H1 (cell line): ENCODE results near the gene URM1. TPM values are rescaled to one million over a fixed set of nuclear protein-coding genes. Genes with fewer than 3 reads are reported as not detected.

ENCODE experiments used
- CTCF ChIA-PET: fragments of 300-600 bp; sonication (Branson Sonifier 250); formaldehyde crosslinking; loops from one replicate; lab custom pipeline; 2021; ENCODE audit not compliant: partially characterized antibody; lab: Charles Lee
- POLR2A ChIA-PET: fragments of 300-600 bp; sonication (Branson Sonifier 250); formaldehyde crosslinking; loops from one replicate; lab custom pipeline; 2021; ENCODE audit warnings: inconsistent platforms; ENCODE audit not compliant: partially characterized antibody; lab: Charles Lee
- DNase-seq, 2 experiments: peaks; one replicate each; pipeline versions ENCODE4 v3.0.0 to v3.0.0-alpha.2; 2010 to 2022; ENCODE audit warnings: low spot score in 2 of 2, low read depth in 1 of 2, mixed read lengths in 1 of 2
- FAIRE-seq: peaks from 2 replicates; lab custom pipeline; 2011; peaks lifted over from hg19 to GRCh38; lab: Jason Lieb, UNC
- H2AFZ ChIP-seq: 2 replicates; pipeline ENCODE4 v1.8.1; 2012; ENCODE audit warnings: low read length, inconsistent platforms
- H2AK5ac ChIP-seq: 2 replicates; pipeline ENCODE4 v1.6.1; 2013; ENCODE audit warnings: low read depth, low read length
- H2BK120ac ChIP-seq: replicated peaks from 2 replicates; pipeline ENCODE3; 2013; ENCODE audit warnings: low read depth, low read length, inconsistent platforms
- H2BK12ac ChIP-seq: 2 replicates; pipeline ENCODE4 v1.6.1; 2013; ENCODE audit warnings: low read depth, low read length
- H2BK15ac ChIP-seq: 2 replicates; pipeline ENCODE4 v1.6.1; 2013; ENCODE audit warnings: low read length
- H2BK20ac ChIP-seq: 2 replicates; pipeline ENCODE4 v1.6.1; 2013; ENCODE audit warnings: low read length
- H2BK5ac ChIP-seq: 2 replicates; pipeline ENCODE4 v1.6.1; 2013; ENCODE audit warnings: low read depth, low read length
- H3K14ac ChIP-seq: 2 replicates; pipeline ENCODE4 v1.6.1; 2013; ENCODE audit warnings: inconsistent platforms; ENCODE audit not compliant: insufficient read length
- H3K18ac ChIP-seq: 2 replicates; pipeline ENCODE4 v1.6.1; 2013; ENCODE audit warnings: low read length; ENCODE audit errors: extremely low read depth
- H3K23ac ChIP-seq: 2 replicates; pipeline ENCODE4 v1.6.1; 2013; ENCODE audit warnings: inconsistent platforms; ENCODE audit not compliant: insufficient read length
- H3K23me2 ChIP-seq: 2 replicates; pipeline ENCODE4 v1.6.1; 2013; ENCODE audit warnings: low read depth, low read length
- H3K27ac ChIP-seq: 2 replicates; pipeline ENCODE4 v1.6.1; 2011; ENCODE audit warnings: low read depth, low read length, inconsistent platforms
- H3K27me3 ChIP-seq, 4 experiments: replicated peaks in 1 of 4; 1 replicate in 1 of 4; 2 replicates in 3 of 4; pipeline versions ENCODE4 v1.6.1 to v1.8.1; 2011 to 2013; ENCODE audit warnings: low read length in 3 of 4, mild to moderate bottlenecking in 3 of 4, inconsistent platforms in 2 of 4, mixed read lengths in 2 of 4, moderate library complexity in 1 of 4; ENCODE audit not compliant: control insufficient read depth in 3 of 4, insufficient read depth in 3 of 4; ENCODE audit errors: extremely low read depth in 1 of 4
- H3K36me3 ChIP-seq, 4 experiments: 2 replicates each; pipeline versions ENCODE4 v1.6.1 to v1.8.1; 2011 to 2013; ENCODE audit warnings: mild to moderate bottlenecking in 4 of 4, low read length in 3 of 4, moderate library complexity in 2 of 4, control low read depth in 1 of 4, inconsistent platforms in 1 of 4; ENCODE audit not compliant: insufficient read depth in 4 of 4, control insufficient read depth in 2 of 4
- H3K4ac ChIP-seq: replicated peaks from 2 replicates; pipeline ENCODE3; 2013; ENCODE audit warnings: low read length, low read depth, mixed read lengths, inconsistent platforms; ENCODE audit not compliant: insufficient read length
- H3K4me1 ChIP-seq, 4 experiments: replicated peaks in 1 of 4; 1 replicate in 1 of 4; 2 replicates in 3 of 4; pipeline versions ENCODE4 v1.6.1 to v1.8.1; 2011 to 2013; ENCODE audit warnings: low read length in 3 of 4, inconsistent platforms in 2 of 4, mixed read lengths in 1 of 4; ENCODE audit not compliant: insufficient read depth in 4 of 4, control insufficient read depth in 3 of 4
- H3K4me2 ChIP-seq, 2 experiments: 2 replicates each; pipeline versions ENCODE4 v1.6.1 to v1.8.1; 2011 to 2013; ENCODE audit warnings: low read depth in 2 of 2, low read length in 2 of 2, control low read depth in 1 of 2, inconsistent platforms in 1 of 2, mild to moderate bottlenecking in 1 of 2; ENCODE audit not compliant: insufficient read depth in 1 of 2
- H3K4me3 ChIP-seq, 4 experiments: fragments of 200-600, 300-600 bp in 1 of 4; sonication (generic), shearing (Covaris generic), sonication (Bioruptor Twin) in 1 of 4; 2 replicates each; pipeline versions ENCODE4 v1.5.1 to v1.8.1; 2011 to 2016; ENCODE audit warnings: low read length in 4 of 4, low read depth in 3 of 4, control low read depth in 2 of 4, inconsistent platforms in 2 of 4, mild to moderate bottlenecking in 2 of 4, mixed read lengths in 1 of 4, moderate library complexity in 1 of 4; ENCODE audit not compliant: insufficient read depth in 2 of 4; ENCODE audit errors: extremely low read depth in 1 of 4
- H3K56ac ChIP-seq: replicated peaks from 2 replicates; pipeline ENCODE3; 2013; ENCODE audit warnings: low read depth, mild to moderate bottlenecking, mixed read lengths, low read length, inconsistent platforms; ENCODE audit not compliant: insufficient read length
- H3K79me1 ChIP-seq: 2 replicates; pipeline ENCODE4 v1.6.1; 2013; ENCODE audit warnings: low read depth, low read length, control low read depth
- H3K79me2 ChIP-seq, 2 experiments: 2 replicates each; pipeline versions ENCODE4 v1.6.1 to v1.8.1; 2012 to 2013; ENCODE audit warnings: low read length in 2 of 2, mild to moderate bottlenecking in 2 of 2, inconsistent platforms in 1 of 2; ENCODE audit not compliant: insufficient read depth in 2 of 2, control insufficient read depth in 1 of 2
- H3K9ac ChIP-seq, 4 experiments: replicated peaks in 1 of 4; 1 replicate in 1 of 4; 2 replicates in 3 of 4; pipeline versions ENCODE4 v1.6.1 to v1.8.1; 2011 to 2013; ENCODE audit warnings: low read depth in 3 of 4, low read length in 3 of 4, control low read depth in 2 of 4, mild to moderate bottlenecking in 2 of 4, moderate library complexity in 2 of 4, inconsistent platforms in 1 of 4; ENCODE audit errors: extremely low read depth in 1 of 4
- H3K9me3 ChIP-seq, 2 experiments: 2 replicates each; pipeline versions ENCODE4 v1.6.1 to v1.8.1; 2012 to 2013; ENCODE audit warnings: mild to moderate bottlenecking in 2 of 2, moderate library complexity in 2 of 2, control low read depth in 1 of 2, inconsistent platforms in 1 of 2, low read depth in 1 of 2, low read length in 1 of 2, mixed read lengths in 1 of 2; ENCODE audit not compliant: insufficient read depth in 2 of 2
- H4K20me1 ChIP-seq, 2 experiments: replicated peaks in 1 of 2; 2 replicates each; pipeline versions ENCODE3 to v1.8.1; 2011 to 2013; ENCODE audit warnings: inconsistent platforms in 2 of 2, low read length in 2 of 2, mild to moderate bottlenecking in 1 of 2; ENCODE audit not compliant: insufficient read depth in 2 of 2, control insufficient read depth in 1 of 2
- H4K5ac ChIP-seq: 2 replicates; pipeline ENCODE4 v1.6.1; 2013; ENCODE audit warnings: low read length, low read depth, mixed read lengths, inconsistent platforms; ENCODE audit not compliant: insufficient read length
- H4K8ac ChIP-seq: 2 replicates; pipeline ENCODE4 v1.8.0; 2013; ENCODE audit warnings: mild to moderate bottlenecking, moderate library complexity, low read length, inconsistent platforms; ENCODE audit not compliant: insufficient read depth; ENCODE audit errors: extremely low read depth
- H4K91ac ChIP-seq: replicated peaks from 2 replicates; pipeline ENCODE3; 2013; ENCODE audit warnings: low read length, mixed read lengths, inconsistent platforms; ENCODE audit not compliant: insufficient read length
- ASH2L ChIP-seq: fragments of 200-600, 300-600 bp; sonication (generic); IDR thresholded peaks from one replicate; pipeline ENCODE4 v1.7.1; 2017; ENCODE audit warnings: low read length
- CREB1 ChIP-seq: IDR thresholded peaks from 2 replicates; pipeline ENCODE4 v1.6.1; 2012; ENCODE audit warnings: inconsistent platforms
- EP300 ChIP-seq, 2 experiments: IDR thresholded peaks; 1 replicate in 1 of 2; 2 replicates in 1 of 2; pipeline ENCODE4 v1.6.1; 2011 to 2012; ENCODE audit warnings: low read depth in 2 of 2, low read length in 2 of 2, mild to moderate bottlenecking in 2 of 2, borderline replicate concordance in 1 of 2, inconsistent platforms in 1 of 2, moderate library complexity in 1 of 2
- HDAC6 ChIP-seq: IDR thresholded peaks from one replicate; pipeline ENCODE4 v1.7.1; 2012; ENCODE audit warnings: low read depth, mild to moderate bottlenecking, inconsistent platforms, low read length, moderate library complexity
- JUND ChIP-seq: IDR thresholded peaks from 2 replicates; pipeline ENCODE4 v1.6.1; 2011; ENCODE audit warnings: mild to moderate bottlenecking, improper control_type of control experiment, low read length
- KDM4A ChIP-seq: IDR thresholded peaks from one replicate; pipeline ENCODE4 v1.7.1; 2012; ENCODE audit warnings: low read depth, mild to moderate bottlenecking, moderate library complexity, low read length, inconsistent platforms; ENCODE audit not compliant: severe bottlenecking
- RFX5 ChIP-seq: IDR thresholded peaks from 2 replicates; pipeline ENCODE4 v1.6.1; 2011; ENCODE audit warnings: low read depth, low read length, improper control_type of control experiment, borderline replicate concordance
- SIRT6 ChIP-seq: IDR thresholded peaks from one replicate; pipeline ENCODE4 v1.7.1; 2012; ENCODE audit warnings: low read length, inconsistent platforms
- TEAD4 ChIP-seq: IDR thresholded peaks from 2 replicates; pipeline ENCODE4 v1.6.1; 2012; ENCODE audit warnings: low read depth, low read length, inconsistent platforms, mixed read lengths
- WGBS, 2 experiments: shearing (Covaris generic) in 1 of 2; methylation state at CpG; one replicate each; pipeline versions ENCODE4 v1.1.6 to v1.1.7; 2013 to 2015; ENCODE audit warnings: low lambda C conversion rate in 2 of 2, mixed read lengths in 2 of 2, inconsistent platforms in 1 of 2, low coverage in 1 of 2, missing lambda C conversion rate in 1 of 2; ENCODE audit not compliant: insufficient replicate concordance in 2 of 2, insufficient coverage in 1 of 2, insufficient read length in 1 of 2; ENCODE audit errors: extremely low coverage in 1 of 2, missing lambda C conversion rate in 1 of 2; 5-methylcytosine and 5-hydroxymethylcytosine counted together
- polyA plus RNA-seq, 7 experiments: library from polyadenylated mRNA; depleted of rRNA in 3 of 7; stranded (reverse) in 5 of 7; unstranded in 2 of 7; fragments of >200 nt in 5 of 7; fragments of 200-250 nt in 2 of 7; gene quantifications; 1 replicate in 5 of 7; 2 replicates in 1 of 7; 4 replicates in 1 of 7; pipeline versions ENCODE4 v1.2.1 to v1.2.3, GENCODE V29; 2011 to 2013; ENCODE audit warnings: missing spikeins in 2 of 7, mixed read lengths in 2 of 7
- total RNA-seq: library from RNA; stranded (reverse); fragmentation: NEBNext Ultra II Directional; extraction: Animal tissue kit (Norgen Biotek cat#: 25700); gene quantifications from 2 replicates; pipeline ENCODE4 v1.2.1, GENCODE V29; 2021

Gene URM1
- total and polyA plus RNA-seq, 2 of the 8 experiments (the other 6 are each of a cell fraction or from before 2014, with no cell fraction given), result 58.3 to 62.3 TPM

DNA sequence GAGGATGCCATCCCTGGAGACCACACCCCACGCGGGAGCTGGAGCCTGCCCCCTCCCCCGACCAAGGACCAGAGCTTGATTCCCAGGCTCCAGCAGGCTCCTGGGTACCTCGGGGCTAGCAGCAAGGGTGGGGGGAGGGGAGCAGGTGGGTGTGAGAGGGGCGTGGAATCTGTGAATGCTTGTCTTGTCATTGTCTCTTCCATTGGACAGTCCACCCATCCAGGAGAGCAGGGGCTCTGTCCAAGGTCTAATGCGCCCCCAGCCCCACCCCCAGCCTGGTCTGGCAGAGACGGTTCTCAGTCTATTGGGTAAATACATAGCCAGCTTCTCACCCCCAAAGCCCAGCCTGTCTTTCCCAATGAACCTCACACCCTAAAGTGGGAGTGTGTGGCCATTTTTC lies 22.8 kb downstream of the URM1 start:
- Histone ChIP-seq H3K4ac (no peak overlapping the region), H3K9ac (no peak overlapping the region)

More for the DNA sequence above, 22.8 kb downstream of the URM1 start:
- Histone ChIP-seq H2AFZ (no peak overlapping the region), H3K56ac (no peak overlapping the region), H2AK5ac (no peak overlapping the region), H2BK15ac (no peak overlapping the region), H3K23ac (no peak overlapping the region), H4K91ac (no peak overlapping the region), H3K27me3 (peaks cover 87 to 100% (median 98%) of the 10 kb centered on the region in 4 experiments), H2BK20ac (no peak overlapping the region), H2BK5ac (no peak overlapping the region), H3K4me2 (peak overlapping the region; percentile 76 to 85; a peak in 3 of 4 replicates), H3K4me1 (peaks cover 9 to 51% (median 42%) of the 10 kb centered on the region in 4 experiments), H4K20me1 (peaks cover 26 to 45% of the 10 kb centered on the region in 2 experiments), H3K79me2 (no peaks in the 10 kb centered on the region), H3K79me1 (no peaks in the 10 kb centered on the region), H4K8ac (no peak overlapping the region), H4K5ac (no peak overlapping the region), H3K36me3 (peaks cover 0 to 6% (median 2%) of the 10 kb centered on the region in 4 experiments; a peak in 2 of 8 replicates), H3K18ac (peak overlapping the region; percentile 2; the same call in 1 of the 2 replicates), H3K9me3 (no peaks in the 10 kb centered on the region), H2BK120ac (no peak overlapping the region), H3K14ac (no peak overlapping the region), H3K27ac (no peak overlapping the region), H3K23me2 (peaks cover 5% of the 10 kb centered on the region), H2BK12ac (peak overlapping the region; percentile 50; the same call in 1 of the 2 replicates), H3K4me3 (peak overlapping the region in 1 of 4 experiments; percentile 54; a peak in 1 of 8 replicates)
- DNase-seq, result no peak
- WGBS, 2 experiments, result 8% methylated on average over 6 of the region's 7 CpGs; no CpG with 5 or more reads in 1 of the 2 experiments
- CTCF ChIA-PET, result interaction anchor here (1.3 to 21.9 kb wide), 6 partner anchors 9 to 53 kb away, joined by 4 to 323 read pairs (median 14); partner anchors contain the start of genes CERCAM and URM1
- TF ChIP-seq HDAC6 (no peak), RFX5 (no peak), ASH2L (no peak), TEAD4 (no peak), SIRT6 (no peak), KDM4A (no peak), EP300 (IDR thresholded peaks at IDR 0.05; ENCODE audit: borderline replicate concordance in 1 of 2, low read depth in 2 of 2, low read length in 2 of 2) (no peak), JUND (no peak), CREB1 (no peak)
- POLR2A ChIA-PET, result interaction anchor here (1.1 to 13.1 kb wide), 10 partner anchors 10 to 179 kb away, joined by 3 to 92 read pairs (median 5); partner anchors contain the start of genes GOLGA2, SWI5 and URM1
- FAIRE-seq, result no peak
